Tibial artery (tissue), 4 donors: ENCODE data around the gene APOA1.

Source experiments
- DNase-seq, 2 donors: peaks; one replicate each; pipeline ENCODE4 v3.0.0-alpha.2; 2019
- H3K27ac ChIP-seq, 2 donors: fragments of 200-600 bp; sonication (generic) in 1 of 2; 1 replicate in 1 of 2; 2 replicates in 1 of 2; pipeline ENCODE4 v1.5.1; 2018 to 2019; ENCODE audit warnings: mild to moderate bottlenecking in 1 of 2
- H3K27me3 ChIP-seq, 2 donors: fragments of 200-600 bp; sonication (generic) in 1 of 2; one replicate each; pipeline versions ENCODE4 v1.5.1 to v1.6.0; 2016 to 2019
- H3K36me3 ChIP-seq, 3 donors: fragments of 200-600 bp; sonication (generic) in 2 of 3; one replicate each; pipeline ENCODE4 v1.5.1; 2016 to 2019; ENCODE audit warnings: mild to moderate bottlenecking in 2 of 3
- H3K4me1 ChIP-seq, 4 donors: fragments of 200-600 bp; sonication (generic) in 2 of 4; 1 replicate in 3 of 4; 2 replicates in 1 of 4; pipeline ENCODE4 v1.5.1; 2016 to 2019
- H3K4me3 ChIP-seq, 2 donors: fragments of 200-600 bp; sonication (generic) in 1 of 2; 1 replicate in 1 of 2; 2 replicates in 1 of 2; pipeline ENCODE4 v1.5.1; 2018 to 2019; ENCODE audit warnings: mild to moderate bottlenecking in 2 of 2
- H3K9me3 ChIP-seq, 3 donors: fragments of 200-600 bp; sonication (generic) in 1 of 3; one replicate each; pipeline ENCODE4 v1.5.1; 2016 to 2019
- intact Hi-C: fragments of 100-400 bp; cut with DNase I; formaldehyde crosslinking; loops from one replicate; pipeline ENCODE4 v1.15.0; 2023; ENCODE audit warnings: low total_unique reads
- TF ChIP-seq, protein P1 (sequence below), 2 experiments: fragments of 200-600 bp in 1 of 2; fragments of 450-650 bp in 1 of 2; IDR thresholded peaks; one replicate each; pipeline ENCODE4 v1.5.1; 2017 to 2019; ENCODE audit warnings: antibody characterized with exemption in 2 of 2, mild to moderate bottlenecking in 1 of 2, moderate library complexity in 1 of 2

Gene APOA1

DNA sequence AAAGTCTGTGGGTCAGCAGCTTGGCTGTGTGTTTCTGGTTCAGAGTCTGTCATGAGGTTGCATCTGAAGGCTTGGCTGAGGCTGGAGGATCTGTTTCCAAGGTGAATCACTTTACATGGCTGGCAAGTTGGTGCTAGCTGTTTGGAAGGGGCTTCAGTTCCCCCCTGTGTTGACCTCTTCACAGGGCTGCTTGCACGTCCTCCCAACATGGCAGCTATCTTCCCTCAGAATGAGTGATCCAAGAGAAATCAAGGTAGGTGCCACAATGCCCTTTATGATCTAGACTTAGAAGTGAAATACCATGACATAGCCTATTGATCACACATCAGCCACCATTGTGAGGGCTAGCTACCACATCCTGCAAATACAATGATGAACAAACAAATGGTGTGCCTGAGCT is 24.3 kb downstream of the APOA1 start:
- no peaks in the 10 kb centered on the region for H3K36me3 ChIP-seq
- no peak overlapping the region for H3K27ac ChIP-seq
- TF ChIP-seq, protein P1, sequence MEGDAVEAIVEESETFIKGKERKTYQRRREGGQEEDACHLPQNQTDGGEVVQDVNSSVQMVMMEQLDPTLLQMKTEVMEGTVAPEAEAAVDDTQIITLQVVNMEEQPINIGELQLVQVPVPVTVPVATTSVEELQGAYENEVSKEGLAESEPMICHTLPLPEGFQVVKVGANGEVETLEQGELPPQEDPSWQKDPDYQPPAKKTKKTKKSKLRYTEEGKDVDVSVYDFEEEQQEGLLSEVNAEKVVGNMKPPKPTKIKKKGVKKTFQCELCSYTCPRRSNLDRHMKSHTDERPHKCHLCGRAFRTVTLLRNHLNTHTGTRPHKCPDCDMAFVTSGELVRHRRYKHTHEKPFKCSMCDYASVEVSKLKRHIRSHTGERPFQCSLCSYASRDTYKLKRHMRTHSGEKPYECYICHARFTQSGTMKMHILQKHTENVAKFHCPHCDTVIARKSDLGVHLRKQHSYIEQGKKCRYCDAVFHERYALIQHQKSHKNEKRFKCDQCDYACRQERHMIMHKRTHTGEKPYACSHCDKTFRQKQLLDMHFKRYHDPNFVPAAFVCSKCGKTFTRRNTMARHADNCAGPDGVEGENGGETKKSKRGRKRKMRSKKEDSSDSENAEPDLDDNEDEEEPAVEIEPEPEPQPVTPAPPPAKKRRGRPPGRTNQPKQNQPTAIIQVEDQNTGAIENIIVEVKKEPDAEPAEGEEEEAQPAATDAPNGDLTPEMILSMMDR (IDR thresholded peaks at IDR 0.05), result no peak
- DNase-seq, result no peak
- peaks cover 0 to 3% (median 0%) of the 10 kb centered on the region in 4 donors for H3K4me1 ChIP-seq
- H3K4me3 ChIP-seq, result no peak overlapping the region
- H3K9me3 ChIP-seq, result no peaks in the 10 kb centered on the region
- intact Hi-C loops, result no loop called here
- no peaks in the 10 kb centered on the region for H3K27me3 ChIP-seq

DNA sequence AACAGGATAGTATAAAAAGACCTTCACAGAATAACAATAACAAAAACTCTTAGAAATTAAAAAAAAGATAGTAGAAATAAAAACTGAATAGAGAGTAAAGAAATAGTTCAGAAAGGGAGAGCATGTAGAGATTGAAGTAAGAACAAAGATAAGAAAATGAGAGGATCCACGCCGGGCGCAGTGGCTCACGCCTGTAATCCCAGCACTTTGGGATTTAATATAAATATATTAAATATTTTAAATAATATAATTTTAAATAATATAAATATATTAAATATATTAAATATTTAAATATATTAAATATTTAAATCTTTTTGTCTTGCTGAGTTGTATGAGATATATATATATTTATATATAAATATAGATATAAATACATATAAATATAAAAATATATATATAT is 25.3 kb downstream of the APOA1 start:
- TF ChIP-seq, protein P1 (IDR thresholded peaks at IDR 0.05), result no peak
- Histone ChIP-seq H3K27ac (no peak overlapping the region), H3K4me3 (no peak overlapping the region), H3K4me1 (peaks cover 0 to 3% (median 0%) of the 10 kb centered on the region in 4 donors), H3K9me3 (no peaks in the 10 kb centered on the region), H3K36me3 (no peaks in the 10 kb centered on the region), H3K27me3 (no peaks in the 10 kb centered on the region)
- intact Hi-C loops, result no loop called here
- no peak for DNase-seq

DNA sequence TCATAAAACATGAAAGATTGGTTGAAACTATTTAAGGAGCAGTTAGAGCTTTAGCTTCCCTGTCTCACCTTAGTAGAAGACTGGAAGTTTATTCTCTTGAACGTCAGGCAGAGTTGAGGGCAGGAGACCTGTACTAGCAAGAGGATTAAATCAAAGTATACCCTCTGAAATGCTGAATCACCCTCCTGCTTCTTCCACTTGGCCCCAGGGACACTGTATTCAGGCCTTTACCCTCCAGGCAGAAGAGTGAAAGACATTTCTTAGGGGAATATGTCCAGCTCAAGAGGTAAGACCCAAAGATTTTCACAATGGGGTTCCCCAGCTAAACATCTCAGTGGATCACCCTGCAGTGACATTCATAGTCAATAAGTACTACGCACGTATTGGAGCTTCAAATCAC is 26.2 kb downstream of the APOA1 start:
- intact Hi-C loops, result no loop called here
- Histone ChIP-seq H3K9me3 (no peaks in the 10 kb centered on the region), H3K27me3 (no peaks in the 10 kb centered on the region), H3K4me3 (no peak overlapping the region), H3K4me1 (peaks cover 0 to 3% (median 0%) of the 10 kb centered on the region in 4 donors), H3K27ac (no peak overlapping the region), H3K36me3 (no peaks in the 10 kb centered on the region)
- TF ChIP-seq, protein P1 (IDR thresholded peaks at IDR 0.05), result no peak
- DNase-seq, result no peak

DNA sequence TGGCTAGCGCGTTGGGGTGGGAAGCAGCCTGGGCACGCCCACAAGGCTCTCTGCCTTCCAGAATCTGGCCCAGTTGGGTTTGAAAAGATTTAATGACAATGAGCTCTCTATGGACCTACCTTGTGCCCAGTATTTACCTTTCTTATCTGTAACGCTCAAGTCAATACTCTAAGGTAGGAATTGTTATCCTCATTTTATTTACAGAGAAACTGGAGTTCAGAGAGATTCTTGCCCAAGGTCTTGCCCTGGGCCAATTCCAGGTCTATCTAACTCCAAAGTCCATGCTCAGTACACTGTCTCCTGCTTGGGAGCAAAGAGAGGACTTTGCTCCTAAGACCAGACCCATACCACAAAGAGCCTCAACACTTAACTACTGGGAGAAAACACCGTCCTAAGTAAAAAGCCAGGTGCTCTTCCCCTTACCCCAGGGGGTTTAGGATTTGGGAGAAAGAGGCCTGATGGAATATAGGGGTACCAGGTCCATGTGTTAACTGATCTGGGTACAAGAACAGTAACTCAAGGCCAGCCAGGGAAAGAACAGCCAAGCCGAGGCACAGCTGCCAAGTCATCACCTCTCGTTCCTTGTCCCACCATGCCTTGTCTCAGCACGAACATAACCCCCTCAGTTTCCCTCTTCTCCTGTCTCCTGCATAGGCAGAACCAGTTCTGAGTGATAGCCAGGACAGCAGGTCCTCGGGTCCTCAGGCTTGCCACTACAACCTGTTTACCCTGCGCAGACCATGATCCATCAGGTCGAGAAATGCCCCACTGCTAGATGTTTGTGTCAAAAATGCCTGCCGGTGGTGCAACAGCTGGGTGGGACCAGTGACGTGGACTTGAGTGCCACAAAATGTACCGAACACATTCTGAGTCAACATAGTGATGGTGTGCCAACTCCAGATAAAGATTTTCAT is 28.9 kb downstream of the APOA1 start:
- no peaks in the 10 kb centered on the region for H3K27me3 ChIP-seq
- intact Hi-C loops, result no loop called here
- H3K27ac ChIP-seq, result no peak overlapping the region
- DNase-seq, result no peak
- H3K4me1 ChIP-seq, result no peaks in the 10 kb centered on the region
- H3K4me3 ChIP-seq, result no peak overlapping the region
- H3K9me3 ChIP-seq, result no peaks in the 10 kb centered on the region
- TF ChIP-seq, protein P1 (IDR thresholded peaks at IDR 0.05), result no peak
- no peaks in the 10 kb centered on the region for H3K36me3 ChIP-seq

DNA sequence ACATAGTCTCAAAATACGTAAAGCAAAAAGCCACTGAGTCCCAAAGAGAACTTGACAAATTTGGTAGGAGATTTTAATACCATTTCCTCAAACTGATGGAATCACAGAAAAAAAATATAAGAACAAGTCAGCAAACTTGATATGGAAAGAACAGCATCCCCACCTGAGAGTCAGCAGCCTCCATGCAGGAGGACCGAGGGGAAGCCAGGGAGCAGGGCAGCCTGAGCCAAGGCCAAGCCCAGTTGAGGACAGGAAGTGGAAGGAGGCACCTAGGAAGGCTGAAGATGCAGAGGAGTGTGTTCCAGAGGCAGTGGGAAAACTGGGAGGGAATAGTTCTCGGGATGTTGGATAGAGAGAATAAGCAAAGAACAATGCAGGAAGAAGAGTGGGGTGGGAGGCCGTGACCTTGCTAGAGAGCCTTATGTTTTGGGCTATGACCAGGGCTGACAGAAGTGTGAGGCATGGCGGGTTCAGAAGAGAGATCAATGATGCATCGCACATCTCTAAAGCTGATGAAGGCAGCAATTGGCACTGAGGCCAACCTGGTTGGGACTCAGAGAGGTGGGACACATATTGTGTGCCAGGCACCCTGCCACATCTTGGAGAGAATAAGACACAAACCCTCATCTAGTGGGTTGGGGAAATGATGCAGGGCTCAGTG is 29.7 kb downstream of the APOA1 start:
- Histone ChIP-seq H3K4me1 (no peaks in the 10 kb centered on the region), H3K36me3 (no peaks in the 10 kb centered on the region), H3K9me3 (no peaks in the 10 kb centered on the region), H3K27ac (no peak overlapping the region), H3K4me3 (no peak overlapping the region), H3K27me3 (no peaks in the 10 kb centered on the region)
- no peak for DNase-seq
- TF ChIP-seq, protein P1 (IDR thresholded peaks at IDR 0.05), result no peak
- intact Hi-C loops, result no loop called here
